ENCODE data around the gene UQCRC1.

Gene UQCRC1

DNA sequence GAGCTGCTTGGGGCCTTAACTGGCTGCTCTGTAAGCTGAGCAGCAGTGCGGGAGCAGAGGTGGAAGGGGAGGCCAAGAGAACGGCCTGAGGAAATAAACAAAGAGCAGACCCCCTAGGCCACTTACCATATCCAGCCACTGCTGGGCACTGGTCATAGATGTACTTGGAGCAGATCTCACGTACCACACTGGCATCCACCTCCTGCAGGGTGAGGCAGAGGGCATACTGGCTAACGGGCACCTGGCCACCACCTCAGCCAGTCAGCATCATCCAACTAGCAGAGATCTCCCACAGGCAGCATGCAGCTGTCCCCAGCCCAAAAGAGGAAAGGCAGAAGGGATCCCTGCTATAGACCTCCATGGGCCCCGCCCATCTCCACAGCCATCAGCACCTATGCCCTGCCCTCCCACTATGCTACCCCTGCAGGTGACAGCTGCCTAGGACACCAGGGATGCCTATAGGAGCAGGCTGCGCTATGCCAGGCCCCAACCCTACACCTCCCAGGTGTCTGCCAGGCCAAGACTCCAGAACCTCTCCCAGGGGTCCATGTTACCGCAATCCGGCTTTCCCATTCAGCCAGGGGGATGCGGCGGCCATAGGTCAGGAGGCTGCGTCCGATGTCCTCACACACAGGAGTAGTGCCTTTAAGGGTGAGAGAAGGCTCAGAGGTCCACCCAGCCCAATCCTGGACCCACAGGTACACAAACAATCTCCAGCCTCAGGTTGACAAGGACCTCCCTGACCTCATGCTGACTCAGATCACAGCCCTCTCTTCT lies 9.7 kb downstream of the UQCRC1 start:
- no peak overlapping the region for H3K4me3 ChIP-seq (ENCODE audit: low read depth, low read length)
- no peak for DNase-seq (ENCODE audit: low read depth)
- TF ChIP-seq, protein P1, sequence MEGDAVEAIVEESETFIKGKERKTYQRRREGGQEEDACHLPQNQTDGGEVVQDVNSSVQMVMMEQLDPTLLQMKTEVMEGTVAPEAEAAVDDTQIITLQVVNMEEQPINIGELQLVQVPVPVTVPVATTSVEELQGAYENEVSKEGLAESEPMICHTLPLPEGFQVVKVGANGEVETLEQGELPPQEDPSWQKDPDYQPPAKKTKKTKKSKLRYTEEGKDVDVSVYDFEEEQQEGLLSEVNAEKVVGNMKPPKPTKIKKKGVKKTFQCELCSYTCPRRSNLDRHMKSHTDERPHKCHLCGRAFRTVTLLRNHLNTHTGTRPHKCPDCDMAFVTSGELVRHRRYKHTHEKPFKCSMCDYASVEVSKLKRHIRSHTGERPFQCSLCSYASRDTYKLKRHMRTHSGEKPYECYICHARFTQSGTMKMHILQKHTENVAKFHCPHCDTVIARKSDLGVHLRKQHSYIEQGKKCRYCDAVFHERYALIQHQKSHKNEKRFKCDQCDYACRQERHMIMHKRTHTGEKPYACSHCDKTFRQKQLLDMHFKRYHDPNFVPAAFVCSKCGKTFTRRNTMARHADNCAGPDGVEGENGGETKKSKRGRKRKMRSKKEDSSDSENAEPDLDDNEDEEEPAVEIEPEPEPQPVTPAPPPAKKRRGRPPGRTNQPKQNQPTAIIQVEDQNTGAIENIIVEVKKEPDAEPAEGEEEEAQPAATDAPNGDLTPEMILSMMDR (conservative IDR thresholded peaks at IDR 0.05; ENCODE audit: low read depth, low read length): no peak

- H3K4me3 ChIP-seq (ENCODE audit: low read depth, low read length): no peak overlapping the region
- no peak for DNase-seq (ENCODE audit: low read depth)
- TF ChIP-seq, protein P1 (conservative IDR thresholded peaks at IDR 0.05; ENCODE audit: low read depth, low read length): no peak
Measured at GRCh38 chr3:48599077-48599501, 10.4 kb downstream of the UQCRC1 start.

GRCh38 chr3:48598323-48599076 lies 10.9 kb downstream of the UQCRC1 start:
- TF ChIP-seq, protein P1 (conservative IDR thresholded peaks at IDR 0.05; ENCODE audit: low read depth, low read length): no peak
- peak; percentile 92 for DNase-seq (ENCODE audit: low read depth)
- no peak overlapping the region for H3K4me3 ChIP-seq (ENCODE audit: low read depth, low read length)

DNA sequence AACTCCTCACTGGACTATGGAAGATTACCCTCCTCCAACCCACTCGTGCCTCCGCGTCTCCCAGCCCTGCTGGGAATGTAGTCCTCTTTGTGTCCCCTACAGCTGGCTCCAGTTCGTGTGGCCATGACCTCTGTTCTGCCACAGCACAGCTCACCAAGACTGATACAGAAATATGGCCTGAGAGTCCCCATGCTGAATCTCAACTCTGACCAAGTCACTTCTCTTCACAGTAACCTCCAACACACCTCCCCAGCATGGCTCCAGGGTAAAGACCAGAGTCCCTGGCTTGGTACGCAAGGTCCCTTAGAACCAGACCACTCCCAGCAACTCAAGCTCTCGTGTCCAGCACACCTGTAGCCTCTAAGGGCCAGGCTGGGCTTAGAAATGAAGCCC lies 12.0 kb downstream of the UQCRC1 start:
- DNase-seq (ENCODE audit: low read depth): no peak
- TF ChIP-seq, protein P1 (conservative IDR thresholded peaks at IDR 0.05; ENCODE audit: low read depth, low read length): no peak
- H3K4me3 ChIP-seq (ENCODE audit: low read depth, low read length): no peak overlapping the region

GRCh38 chr3:48596676-48597407 lies 12.6 kb downstream of the UQCRC1 start:
- H3K4me3 ChIP-seq (ENCODE audit: low read depth, low read length): no peak overlapping the region
- DNase-seq (ENCODE audit: low read depth): no peak
- TF ChIP-seq, protein P1 (conservative IDR thresholded peaks at IDR 0.05; ENCODE audit: low read depth, low read length): no peak

GRCh38 chr3:48596157-48596556 lies 13.3 kb downstream of the UQCRC1 start:
- DNase-seq (ENCODE audit: low read depth): no peak
- TF ChIP-seq, protein P1 (conservative IDR thresholded peaks at IDR 0.05; ENCODE audit: low read depth, low read length): no peak
- no peak overlapping the region for H3K4me3 ChIP-seq (ENCODE audit: low read depth, low read length)

Data from choroid plexus epithelial cell (primary cell).